Activated CD4-positive, alpha-beta T cell treated with anti-CD3 and anti-CD28 coated beads for 1 hour (primary cell): Measurements from ENCODE around the gene NT5DC3.
"Not testable (repeated sequence)": the region's sequence is repeated elsewhere in the genome, so short reads cannot be mapped to it uniquely, and the experiment has no call there.

Experiments used
- DNase-seq: peaks from one replicate; pipeline ENCODE4 v3.0.0-alpha.2; 2020

NT5DC3 gene

DNA sequence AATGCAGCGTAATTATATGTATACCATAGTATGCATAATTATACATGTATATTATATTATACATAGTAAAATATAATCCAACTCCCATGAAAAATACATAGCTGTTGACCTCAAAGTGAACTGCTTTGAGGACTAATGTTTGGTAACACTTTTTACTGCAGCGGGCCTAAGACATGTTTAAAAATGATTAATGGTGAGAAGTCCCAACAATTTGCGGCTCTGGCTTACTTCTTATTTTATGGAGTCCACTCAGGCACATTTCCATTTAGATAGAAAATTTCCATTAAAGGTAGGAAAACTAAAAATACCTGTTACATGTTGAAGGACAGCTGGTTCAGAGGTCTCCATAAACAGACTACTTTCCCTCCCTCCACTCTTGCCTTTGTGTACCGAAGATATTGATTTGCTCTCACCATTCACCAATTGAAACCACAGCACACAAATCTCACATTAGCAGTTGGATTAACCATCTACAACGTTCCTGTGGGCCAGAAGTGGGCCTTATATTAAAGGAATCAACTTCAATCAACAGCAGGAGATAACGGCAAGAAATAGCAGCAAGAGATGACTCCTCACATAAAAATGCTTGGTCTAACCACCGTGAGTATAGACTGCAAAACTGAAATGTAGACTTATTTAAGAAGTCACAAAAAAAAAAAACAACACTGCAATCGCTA, 14.1 kb upstream of the NT5DC3 start:
- no peak for DNase-seq

DNA sequence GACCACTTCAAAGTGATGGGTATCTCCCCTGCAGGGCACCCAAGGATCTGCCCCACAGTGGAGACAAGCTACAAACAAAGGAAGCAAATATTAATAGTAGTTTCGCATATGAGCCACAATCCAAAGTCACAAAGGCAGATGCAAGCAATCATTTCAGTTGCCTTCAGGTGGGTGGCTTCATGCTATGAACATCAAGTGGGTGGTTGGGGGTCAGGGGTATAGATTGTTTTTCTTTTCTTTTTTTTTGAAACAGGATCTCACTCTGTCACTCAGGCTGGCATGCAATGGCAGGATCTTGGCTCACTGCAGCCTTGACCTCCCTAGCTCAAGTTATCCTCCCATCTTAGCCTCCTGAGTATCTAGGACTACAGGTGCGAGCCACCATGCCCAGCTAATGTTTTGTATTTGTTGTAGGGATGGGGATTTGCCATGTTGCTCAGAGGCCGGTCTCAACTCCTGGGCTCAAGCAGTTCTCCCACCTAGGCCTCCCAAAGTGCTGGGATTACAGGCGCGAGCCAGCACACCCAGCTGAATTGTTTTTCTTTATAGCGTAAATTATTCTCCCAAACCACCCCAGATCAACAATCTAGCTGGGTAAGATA, 13.4 kb upstream of the NT5DC3 start:
- DNase-seq = no peak

DNA sequence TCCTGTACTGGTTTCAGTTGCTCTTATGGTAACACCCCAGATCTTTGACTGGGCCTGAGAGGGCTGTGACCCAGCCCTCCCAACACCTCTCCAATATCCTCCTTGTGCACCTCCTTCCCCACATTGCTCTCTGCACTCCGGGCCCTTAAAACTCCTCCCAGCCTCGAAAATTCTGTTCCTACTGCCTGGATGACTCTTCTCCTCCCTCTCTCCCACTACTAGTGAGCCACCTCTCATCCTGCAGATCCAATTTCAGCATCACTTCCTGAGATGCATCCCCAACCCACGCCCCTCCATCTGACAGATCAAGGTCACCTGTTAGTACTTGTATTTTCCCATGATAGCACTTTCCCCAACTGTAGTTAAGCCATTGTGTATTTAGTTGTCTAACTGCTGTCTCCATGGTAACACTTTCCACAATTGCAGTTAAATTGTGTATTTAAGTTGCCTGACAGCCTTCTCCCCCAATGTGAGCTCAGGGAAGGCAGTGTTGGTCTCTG, 11.5 kb upstream of the NT5DC3 start:
- DNase-seq = no peak

DNA sequence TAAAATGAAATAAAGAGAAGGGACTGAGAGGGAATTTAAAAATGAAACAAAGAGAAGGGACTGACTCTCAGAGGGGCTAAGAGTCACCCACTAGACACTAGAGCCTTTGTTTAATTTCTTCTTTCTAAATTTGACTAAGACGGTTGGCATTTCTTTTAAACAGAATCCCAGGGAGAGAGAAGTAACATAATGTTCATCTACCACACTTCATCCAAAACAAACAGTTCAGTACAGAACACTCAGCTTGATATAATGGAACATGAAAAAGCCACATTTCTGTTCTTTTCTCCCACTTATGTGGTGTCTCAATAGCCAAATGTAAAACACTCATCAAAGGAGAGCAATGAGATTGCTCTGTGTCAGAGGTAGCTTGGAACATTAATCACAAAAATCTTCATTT, 10.1 kb upstream of the NT5DC3 start:
- no peak for DNase-seq

DNA sequence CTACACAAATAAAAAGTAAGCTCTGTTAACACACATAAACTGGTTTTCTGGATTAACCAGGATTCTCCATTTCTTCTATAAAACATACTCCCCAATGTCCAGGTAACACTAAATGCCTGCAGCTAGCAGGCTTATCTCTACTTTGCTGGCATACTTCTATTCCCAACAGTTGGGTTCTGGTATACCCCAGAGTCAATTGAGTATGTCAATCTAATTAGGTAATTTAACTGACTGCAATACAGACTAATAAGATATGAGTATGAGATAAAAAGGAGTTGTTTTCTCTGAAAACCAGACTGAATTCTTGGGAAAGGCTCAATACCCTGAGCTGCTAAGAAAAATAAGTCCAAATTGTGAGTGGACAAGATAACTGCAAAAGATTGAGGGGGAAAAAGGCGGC, 9.4 kb upstream of the NT5DC3 start:
- no peak for DNase-seq

DNA sequence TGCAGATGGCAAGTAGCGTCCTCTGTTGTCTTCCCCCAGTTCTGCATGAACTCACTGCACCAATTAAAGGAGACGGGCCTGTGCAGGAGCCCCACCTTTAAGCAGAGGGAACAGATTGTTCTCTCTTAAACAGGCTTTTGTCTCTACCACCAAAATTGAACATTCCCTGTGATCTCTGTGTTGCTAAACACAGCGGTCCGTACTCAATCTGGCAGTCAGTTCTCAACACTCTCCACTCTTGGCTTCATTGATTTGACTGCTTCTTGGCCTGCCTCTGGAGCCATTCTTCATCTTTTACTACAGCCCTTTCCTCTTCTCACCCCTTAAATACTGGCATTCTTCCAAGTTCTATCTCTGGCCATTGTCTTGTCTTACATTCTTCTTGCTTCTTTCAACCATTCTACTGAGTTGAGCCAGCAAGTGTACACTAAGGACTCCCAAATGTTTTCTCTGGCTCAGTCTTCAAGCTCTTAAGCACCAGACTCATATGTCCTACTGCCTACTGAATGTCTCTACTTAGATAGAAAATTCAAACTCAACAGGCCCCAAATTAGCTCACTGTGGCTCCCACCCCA, 8.0 kb upstream of the NT5DC3 start:
- DNase-seq = no peak

DNA sequence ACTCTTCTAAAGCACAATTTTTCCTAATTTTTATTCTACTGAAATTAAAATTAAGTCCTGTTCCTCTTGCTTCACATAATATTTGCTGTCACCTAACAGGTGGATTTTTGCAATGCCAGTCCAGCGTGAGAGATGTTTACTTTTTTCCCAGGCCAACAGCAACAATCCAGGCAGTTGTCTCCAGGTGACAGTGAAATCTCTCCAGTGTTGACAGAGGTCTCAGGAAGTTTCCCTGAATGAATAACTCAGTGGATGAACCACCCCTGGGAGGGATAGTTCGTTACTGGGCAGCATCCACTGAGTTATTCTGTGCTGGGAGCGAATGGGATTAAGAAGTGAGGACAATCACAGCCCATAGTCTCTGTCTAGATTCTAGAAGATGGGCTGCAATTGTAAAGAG, 7.1 kb upstream of the NT5DC3 start:
- DNase-seq = no peak

DNA sequence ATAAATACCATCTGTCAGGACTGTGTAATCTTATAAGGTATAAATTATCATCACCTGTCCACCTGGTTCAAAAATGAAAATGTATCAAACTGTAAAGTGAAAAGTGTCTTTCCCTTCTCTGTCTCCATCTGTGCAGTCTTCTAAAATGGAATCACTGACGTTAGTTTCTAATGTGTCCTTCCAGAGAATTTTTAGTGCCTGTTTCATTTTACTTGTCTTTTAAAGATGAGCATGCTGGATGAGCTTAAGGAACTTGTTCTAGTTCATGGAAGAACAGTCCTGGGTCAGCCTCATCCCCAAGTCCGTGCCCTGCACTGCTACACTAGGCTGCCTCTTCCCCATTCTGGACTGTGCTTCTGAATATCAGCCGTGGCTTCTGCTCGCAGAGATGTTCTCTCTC, 5.4 kb upstream of the NT5DC3 start:
- no peak for DNase-seq

DNA sequence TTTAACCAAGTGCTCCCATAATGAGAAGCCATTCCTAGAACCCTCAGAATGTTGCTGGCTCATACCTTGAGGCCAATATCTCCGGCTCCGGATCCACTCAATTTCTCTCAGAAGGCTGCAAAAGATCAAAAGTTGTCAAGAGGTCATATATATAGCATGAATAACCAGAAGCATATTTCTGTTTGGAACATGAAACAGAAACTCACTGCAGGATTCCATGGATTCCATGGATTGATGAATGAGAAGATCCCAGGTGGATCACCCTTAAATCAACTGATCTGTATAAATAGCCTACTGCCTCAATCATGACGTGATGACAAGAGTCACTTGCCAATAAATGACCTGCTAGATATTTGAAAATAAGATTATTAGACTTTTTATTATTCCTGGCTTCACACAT, 3.3 kb upstream of the NT5DC3 start:
- DNase-seq = no peak

DNA sequence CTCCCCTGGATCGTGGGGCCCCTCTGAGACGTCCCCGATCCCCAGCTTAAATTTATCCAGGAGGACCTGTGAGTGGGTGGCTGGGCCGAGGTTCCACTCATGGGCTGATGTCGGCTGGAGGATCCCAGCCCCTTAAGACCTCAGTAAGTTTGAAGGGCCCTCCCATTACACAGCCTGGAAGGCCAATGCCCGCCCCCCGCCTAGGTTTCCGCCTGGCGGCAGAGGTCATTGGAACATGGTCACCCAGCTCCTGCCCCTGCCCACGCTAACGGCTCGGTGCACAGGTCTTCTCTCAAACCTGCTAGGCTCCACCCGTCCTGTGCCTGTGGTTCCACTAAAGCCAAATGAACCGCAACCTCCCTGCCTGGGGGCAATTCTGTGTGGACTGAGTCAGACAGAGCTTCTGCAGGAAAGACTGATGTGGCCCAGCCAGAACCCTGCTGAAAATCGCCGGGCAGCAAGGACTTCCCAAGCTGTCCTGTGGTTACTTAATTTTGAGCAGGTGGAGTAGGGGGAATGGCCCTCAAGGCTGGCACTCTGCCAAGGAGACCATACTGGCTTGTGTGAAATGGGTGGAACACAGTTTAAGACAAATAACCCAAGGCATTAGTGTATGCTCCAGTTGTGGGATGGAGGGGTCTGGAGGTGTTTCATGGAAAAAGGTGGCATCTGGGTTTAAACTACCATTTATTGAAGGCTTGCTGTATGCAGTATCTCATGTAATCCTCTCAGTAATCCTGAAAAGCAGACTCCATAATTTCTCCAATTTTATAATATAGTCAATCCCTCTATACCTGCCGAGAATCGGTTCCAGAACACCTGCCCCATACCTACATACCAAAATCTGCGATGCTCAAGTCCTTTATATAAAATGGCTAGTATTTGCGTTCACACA, 903 bp upstream of the NT5DC3 start:
- peak; percentile 12 for DNase-seq

DNA sequence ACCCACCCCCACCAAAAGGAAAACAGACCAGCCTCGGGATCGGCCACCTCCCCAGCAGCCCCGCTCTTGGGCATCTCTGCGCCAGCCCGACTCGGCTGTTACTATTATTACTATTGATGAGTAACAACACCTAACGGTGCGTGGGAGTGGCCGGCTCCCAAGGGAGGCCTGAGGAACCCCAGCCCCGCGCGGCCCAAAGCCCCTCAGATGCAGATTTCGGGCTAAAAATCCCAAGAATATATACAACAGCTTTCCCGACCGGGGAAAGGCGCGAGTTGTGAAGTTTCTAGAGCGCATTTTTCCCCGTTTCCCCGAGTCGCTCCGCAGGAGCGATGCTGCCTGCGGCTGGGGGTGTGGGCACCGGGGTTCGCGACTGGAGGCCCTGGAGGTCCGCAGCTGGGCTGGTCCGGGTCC, 565 bp downstream of the NT5DC3 start:
- no peak for DNase-seq

DNA sequence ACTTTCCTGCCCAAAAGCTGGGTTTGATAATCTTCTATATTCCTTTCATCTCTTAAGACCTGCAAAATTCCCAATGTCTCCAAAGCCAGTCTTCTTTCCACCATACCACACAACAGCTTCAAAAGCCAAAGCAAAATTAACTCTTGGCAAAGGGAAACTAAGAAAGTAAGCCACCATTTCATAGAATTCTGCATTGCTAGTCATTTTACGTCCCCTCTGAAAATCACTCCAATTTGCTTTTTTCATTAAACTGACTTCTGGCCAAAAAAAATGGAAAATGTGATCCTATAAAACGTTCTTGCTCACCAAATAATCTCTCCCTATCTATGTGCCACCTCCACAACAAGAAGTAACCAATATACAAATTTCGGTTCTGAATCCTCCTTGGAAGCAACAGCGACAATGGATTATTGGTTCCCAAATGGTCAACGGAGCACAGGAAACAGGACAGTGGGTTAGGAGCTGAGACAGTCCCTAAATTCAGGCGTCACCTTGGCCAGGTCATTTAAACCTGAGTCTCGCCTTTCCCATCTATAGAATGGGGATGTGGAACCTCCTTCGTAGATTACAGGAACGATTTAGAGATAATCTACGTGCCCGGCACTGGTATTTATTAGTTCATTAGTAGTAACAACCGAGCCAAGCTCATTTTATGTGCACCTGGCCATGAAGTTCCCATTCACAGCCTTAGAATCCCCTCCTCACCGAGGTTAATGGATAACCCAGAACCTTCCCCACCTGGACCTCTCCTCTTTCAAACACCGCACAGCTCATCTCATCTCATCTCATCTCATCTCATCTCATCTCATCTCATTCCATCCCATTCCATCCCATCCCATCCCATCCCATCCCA, 1.2 kb downstream of the NT5DC3 start:
- DNase-seq = no peak

DNA sequence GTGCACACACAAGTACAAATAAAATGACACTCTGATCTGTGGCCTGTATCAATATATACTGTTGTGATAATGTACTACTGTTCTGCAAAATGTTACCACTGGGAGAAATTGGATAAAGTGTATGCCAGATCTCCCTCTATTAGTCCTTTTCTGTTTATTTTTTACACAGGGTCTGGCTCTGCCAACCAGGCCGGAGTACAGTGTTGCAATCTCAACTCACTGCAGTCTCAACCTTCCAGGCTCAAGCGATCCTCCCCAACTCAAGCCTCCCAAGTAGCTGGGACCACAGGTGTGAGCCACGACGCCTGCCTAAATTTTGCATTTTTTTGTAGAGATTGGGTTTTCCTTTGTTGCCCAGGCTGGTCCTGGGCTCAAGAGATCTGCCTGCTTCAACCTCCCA, 1.9 kb downstream of the NT5DC3 start:
- DNase-seq = no peak

DNA sequence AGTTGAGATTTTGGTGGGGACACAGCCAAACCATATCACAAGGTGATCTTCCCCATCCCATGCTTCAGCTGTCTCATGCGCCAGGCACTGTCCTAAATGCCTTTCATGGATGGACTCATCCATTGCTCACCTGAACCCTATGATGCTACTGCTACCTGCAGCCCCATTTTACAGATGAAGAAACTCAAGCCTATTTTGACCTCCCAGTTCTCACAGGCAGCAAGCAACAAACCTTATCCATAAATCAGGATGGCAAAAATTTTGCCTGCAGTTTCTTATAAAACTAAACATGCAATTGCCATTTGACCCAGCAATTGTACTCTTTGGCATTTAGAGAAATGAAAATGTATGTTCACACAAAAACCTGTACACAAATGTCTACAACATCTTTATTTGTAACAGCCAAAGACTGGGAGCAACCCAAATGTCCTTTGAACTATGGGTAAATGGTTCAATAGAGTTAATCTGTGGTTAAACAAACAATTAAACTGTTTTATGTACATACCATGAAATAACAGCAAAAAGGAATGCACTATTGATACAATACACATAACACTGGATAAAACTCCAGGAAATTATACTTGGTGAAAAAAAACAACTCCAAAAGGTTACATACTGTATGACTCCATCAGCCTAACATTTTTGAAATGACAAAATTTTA, 2.6 kb downstream of the NT5DC3 start:
- DNase-seq = no peak

DNA sequence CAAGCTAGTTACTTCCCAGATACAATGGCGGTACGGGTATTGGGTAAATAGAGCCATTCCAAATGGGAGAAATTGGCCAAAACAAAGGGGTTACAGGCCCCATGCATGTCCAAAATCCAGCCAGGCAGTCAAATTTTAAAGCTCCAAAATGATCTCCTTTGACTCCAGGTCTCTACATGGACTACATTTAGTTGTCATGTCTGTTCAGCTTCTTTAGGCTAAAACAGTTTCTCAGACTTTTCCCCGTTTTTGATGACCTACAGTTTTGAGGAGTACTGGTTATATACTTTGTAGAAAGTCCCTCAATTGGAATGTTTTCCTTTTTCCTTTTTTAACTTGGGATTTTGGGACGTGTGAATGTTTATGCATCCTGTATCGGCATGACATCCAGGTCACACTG, 4.7 kb downstream of the NT5DC3 start:
- no peak for DNase-seq

DNA sequence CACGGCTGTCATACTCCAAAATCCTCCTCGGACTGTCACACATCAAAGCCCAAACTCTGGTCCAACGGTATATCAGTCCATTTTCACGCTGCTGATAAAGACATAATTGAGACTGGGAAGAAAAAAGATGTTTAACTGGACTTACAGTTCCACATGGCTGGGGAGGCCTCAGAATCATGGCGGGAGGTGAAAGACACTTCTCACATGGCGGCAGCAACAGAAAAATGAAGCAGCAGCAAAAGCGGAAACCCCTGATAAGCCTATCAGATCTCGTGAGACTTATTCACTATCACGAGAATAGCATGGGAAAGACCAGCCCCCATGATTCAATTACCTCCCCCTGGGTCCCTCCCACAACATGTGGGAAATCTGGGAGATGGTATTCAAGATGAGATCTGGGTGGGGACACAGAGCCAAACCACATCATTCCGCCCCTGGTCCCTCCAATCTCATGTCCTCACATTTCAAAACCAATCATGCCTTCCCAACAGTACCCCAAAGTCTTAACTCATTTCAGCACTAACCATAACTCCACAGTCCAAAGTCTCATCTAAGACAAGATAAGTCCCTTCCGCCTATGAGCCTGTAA, 5.2 kb downstream of the NT5DC3 start:
- DNase-seq = not testable (repeated sequence)

DNA sequence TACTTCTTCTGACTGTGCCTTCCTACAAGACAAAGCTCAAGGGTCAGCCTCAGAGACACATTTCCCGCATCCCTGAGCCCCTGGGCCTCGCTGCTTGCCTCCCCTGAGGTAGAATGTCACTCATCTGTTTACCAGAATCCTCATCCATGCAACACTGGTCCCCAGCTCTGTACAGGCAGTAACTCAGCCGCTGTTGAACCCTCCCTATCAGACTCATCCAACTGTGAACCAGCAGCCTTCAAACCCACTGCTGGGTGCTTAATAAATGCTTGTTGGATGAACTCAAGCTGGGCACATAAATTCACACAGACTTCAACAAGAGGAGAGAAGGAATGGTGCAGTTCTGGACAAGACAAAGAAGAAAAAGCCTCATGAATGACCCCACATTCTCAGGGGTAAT, 6.1 kb downstream of the NT5DC3 start:
- no peak for DNase-seq

DNA sequence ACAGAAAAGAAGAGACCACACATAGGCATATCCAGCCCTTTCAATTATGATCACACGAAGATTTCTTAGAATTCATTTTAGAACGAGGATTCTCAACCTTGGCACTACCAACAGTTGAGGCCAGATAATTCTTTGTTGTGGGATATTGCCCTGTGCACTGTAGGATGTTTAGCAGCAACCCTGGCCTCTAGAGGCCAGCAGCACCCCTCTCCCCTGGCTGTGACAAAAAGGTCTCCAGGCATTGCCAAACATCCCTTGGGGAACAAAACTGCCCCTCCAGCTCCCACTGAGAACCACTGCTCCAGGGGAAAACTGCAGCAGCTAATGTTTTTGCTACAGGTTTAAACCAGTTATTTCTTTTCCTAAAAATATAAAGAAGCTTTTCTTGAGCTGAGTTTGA, 7.1 kb downstream of the NT5DC3 start:
- no peak for DNase-seq

DNA sequence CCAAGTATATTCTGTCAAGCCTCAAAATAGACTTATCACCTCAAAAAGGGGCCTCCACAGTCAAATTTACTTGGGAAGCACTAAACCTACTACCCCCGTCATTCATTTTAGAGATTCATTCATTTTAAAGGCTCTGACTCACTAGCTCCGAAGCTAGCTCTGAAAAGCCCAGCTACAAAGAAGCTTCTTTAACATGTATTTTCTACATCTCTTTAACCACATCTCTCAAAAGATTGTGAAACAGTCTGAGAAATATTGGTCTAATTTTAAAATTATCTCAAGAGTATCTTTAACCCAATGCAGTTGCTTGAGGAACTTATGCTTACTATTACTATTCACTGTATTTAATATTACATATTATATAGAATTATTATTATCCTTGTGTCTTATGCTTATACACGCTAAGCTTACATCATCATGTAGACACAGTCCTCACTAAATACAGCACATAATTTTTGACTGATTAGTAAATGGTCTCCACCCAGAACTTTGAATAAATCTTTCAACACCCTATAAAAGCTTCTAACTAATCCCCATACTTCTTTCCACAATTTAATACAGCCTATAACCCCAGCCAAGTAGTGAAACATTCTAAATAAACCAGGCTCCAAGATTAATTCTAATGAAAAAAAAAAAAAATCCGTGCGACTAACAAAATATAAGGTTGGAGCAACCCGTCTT, 7.8 kb downstream of the NT5DC3 start:
- no peak for DNase-seq

DNA sequence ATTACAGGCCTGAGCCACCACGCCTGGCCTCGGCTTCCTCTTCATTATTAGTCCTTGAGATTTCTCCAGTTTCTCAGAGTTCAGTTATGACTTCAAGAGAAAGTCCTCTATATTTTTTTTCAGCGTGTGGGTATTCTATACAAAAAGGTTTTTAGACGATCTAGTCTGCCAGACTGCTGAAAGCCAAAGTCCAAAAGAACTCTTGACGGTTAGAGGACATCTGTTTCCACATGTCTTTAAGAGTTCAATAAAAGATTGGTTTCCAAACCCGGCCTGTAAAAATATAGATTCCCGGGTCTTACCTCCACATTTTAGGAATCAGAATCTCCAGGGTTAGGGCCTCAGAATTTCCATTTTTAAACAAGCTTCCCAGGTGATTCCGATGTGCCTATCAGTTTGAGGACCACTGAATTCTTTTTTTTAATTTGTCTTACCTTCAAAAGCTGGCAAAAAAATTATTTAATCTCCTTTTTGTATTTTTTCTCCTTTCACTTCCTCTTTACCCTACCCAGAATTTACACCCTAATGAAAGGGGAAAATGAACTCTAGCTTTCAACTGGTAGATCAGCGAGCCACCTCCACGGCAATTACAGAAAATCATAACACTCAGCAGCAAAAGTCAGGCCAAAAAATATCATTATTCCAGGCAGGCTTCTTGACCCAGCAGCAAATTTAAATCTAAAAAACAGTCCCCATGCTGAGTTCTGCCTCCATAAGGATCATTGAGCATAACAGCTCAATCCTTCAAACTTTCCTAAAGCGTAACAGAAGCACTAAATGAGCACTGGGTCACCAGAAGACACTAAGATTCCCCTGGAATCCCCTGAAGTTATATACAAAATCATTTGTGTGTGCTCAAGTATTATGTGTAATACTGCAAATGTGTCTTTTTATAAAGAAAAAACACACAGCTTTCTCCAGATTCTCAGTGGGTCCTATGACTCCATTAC, 8.7 kb downstream of the NT5DC3 start:
- no peak for DNase-seq
